ENCODE results near the gene NCOA3.

DNA sequence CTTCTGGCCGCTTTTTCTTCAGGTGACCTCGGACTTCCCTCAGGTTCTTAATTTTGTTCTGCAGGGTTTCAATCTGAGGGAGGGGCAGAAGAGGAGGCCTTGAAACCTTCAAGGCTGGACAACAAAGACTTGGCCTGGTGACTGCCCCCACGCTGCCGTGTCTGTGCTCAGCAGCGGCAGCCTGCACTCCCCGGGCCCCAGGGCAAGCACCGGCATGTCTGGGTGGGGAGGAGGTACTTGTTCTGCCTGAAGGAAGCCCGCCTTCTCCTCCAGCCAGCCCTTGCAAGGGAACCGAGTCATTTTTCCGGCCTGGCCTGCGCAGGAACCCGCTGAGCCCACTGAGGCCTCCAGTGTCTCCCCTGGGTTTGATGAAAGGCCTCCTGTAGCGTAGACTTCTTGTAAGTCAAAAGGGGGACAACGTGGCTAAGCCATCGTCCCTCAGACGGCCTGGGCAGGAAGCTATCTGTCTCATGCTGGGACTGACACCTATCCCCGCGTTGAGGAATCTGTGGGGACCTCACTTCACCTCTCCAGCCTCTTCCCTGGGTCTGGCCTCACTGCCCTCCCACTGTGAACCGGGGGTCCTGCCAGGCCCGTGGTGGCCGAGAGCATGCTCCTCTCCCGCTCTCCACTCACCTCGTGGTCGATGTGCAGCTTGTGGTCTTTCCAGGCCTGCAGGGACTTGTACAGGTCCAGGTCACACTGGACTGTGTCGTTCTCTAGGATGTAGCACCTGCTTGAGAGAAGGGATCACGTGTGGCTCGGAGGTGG is 163.7 kb downstream of the NCOA3 start:
- no peak for TF ChIP-seq CTCF (IDR thresholded peaks at IDR 0.05)
- TF ChIP-seq POLR2A (IDR thresholded peaks at IDR 0.05): no peak

Measured in esophagus squamous epithelium (tissue), 4 donors.